HG02973 (cell line): Measurements from ENCODE around the gene TRIM69.
"Not testable (repeated sequence)": the region's sequence is repeated elsewhere in the genome, so short reads cannot be mapped to it uniquely, and the experiment has no call there.

Experiments used
- ATAC-seq: cut with Tn5 transposase; IDR thresholded peaks from one replicate; pipeline ENCODE4 v1.9.1; 2021; ENCODE audit warnings: moderate library complexity; ENCODE audit not compliant: unreplicated experiment

TRIM69 gene

GRCh38 chr15:44715797-44716334 is 20.5 kb upstream of the TRIM69 start:
- no peak for ATAC-seq

GRCh38 chr15:44716983-44717602 is 19.2 kb upstream of the TRIM69 start:
- ATAC-seq = no peak

- no peak for ATAC-seq
Measured at GRCh38 chr15:44718180-44718926, 18.0 kb upstream of the TRIM69 start.

GRCh38 chr15:44718927-44719292 is 17.4 kb upstream of the TRIM69 start:
- no peak for ATAC-seq

GRCh38 chr15:44719293-44719999 is 16.9 kb upstream of the TRIM69 start:
- ATAC-seq = peak; percentile 36

GRCh38 chr15:44720000-44720435 is 16.3 kb upstream of the TRIM69 start:
- not testable (repeated sequence) for ATAC-seq

- ATAC-seq = no peak
Measured at GRCh38 chr15:44720460-44721176, 15.7 kb upstream of the TRIM69 start.

- no peak for ATAC-seq
Measured at GRCh38 chr15:44722011-44722410, 14.3 kb upstream of the TRIM69 start.

GRCh38 chr15:44726136-44726535 is 10.2 kb upstream of the TRIM69 start:
- ATAC-seq = no peak

GRCh38 chr15:44726568-44727484 is 9.5 kb upstream of the TRIM69 start:
- peak; percentile 28 for ATAC-seq

- no peak for ATAC-seq
Measured at GRCh38 chr15:44727485-44728231, 8.7 kb upstream of the TRIM69 start.

GRCh38 chr15:44728232-44728575 is 8.1 kb upstream of the TRIM69 start:
- ATAC-seq = not testable (repeated sequence)

GRCh38 chr15:44728576-44729407 is 7.5 kb upstream of the TRIM69 start:
- peak; percentile 63 for ATAC-seq

- ATAC-seq = no peak
Measured at GRCh38 chr15:44729408-44730127, 6.8 kb upstream of the TRIM69 start.

GRCh38 chr15:44734839-44735481 is 1.4 kb upstream of the TRIM69 start:
- no peak for ATAC-seq

GRCh38 chr15:44735482-44736180 is 697 bp upstream of the TRIM69 start:
- no peak for ATAC-seq
